Left ventricle myocardium inferior (tissue), 1 donor: ENCODE measurements around the gene SMIM45.

Experiments used
- DNase-seq: peaks from one replicate; pipeline ENCODE4 v3.0.0-alpha.2; 2020
- H3K27ac ChIP-seq: fragments of 200-600 bp; replicated peaks from 2 replicates; pipeline ENCODE4 v1.8.0; 2021
- H3K27me3 ChIP-seq: fragments of 200-600 bp; 2 replicates; pipeline ENCODE4 v1.8.0; 2021; ENCODE audit warnings: low read depth
- H3K36me3 ChIP-seq: fragments of 200-600 bp; 2 replicates; pipeline ENCODE4 v1.8.0; 2021
- H3K4me1 ChIP-seq: fragments of 200-600 bp; 2 replicates; pipeline ENCODE4 v1.8.0; 2021
- H3K4me3 ChIP-seq: fragments of 200-600 bp; 2 replicates; pipeline ENCODE4 v1.8.0; 2021; ENCODE audit warnings: mild to moderate bottlenecking, moderate library complexity
- H3K9me3 ChIP-seq: fragments of 200-600 bp; replicated peaks from 2 replicates; pipeline ENCODE4 v1.8.0; 2021
- CTCF ChIP-seq: fragments of 200-600 bp; IDR thresholded peaks from 2 replicates; pipeline ENCODE4 v1.8.0; 2021; ENCODE audit warnings: antibody characterized with exemption, mild to moderate bottlenecking, borderline replicate concordance
- intact Hi-C: fragments of 100-400 bp; cut with micrococcal nuclease; formaldehyde crosslinking; loops from one replicate; pipeline ENCODE4 v1.11.0; 2022
- donor health status: DM: no; HTN: yes; CAD: no; lungs with severe emphysema.

The SMIM45 gene

GRCh38 chr22:41931701-41932269 is 20.2 kb upstream of the SMIM45 start:
- no peak for TF ChIP-seq CTCF
- Histone ChIP-seq H3K4me3 (no peak overlapping the region), H3K9me3 (no peaks in the 10 kb centered on the region), H3K4me1 (peaks cover 25% of the 10 kb centered on the region), H3K36me3 (no peaks in the 10 kb centered on the region), H3K27me3 (peaks cover 6% of the 10 kb centered on the region), H3K27ac (no peak overlapping the region)
- intact Hi-C loops = no loop called here
- DNase-seq = no peak

- no peak for DNase-seq
- H3K27me3 ChIP-seq = peaks cover under 1% of the 10 kb centered on the region
- H3K9me3 ChIP-seq = no peaks in the 10 kb centered on the region
- H3K36me3 ChIP-seq = no peaks in the 10 kb centered on the region
- no peak overlapping the region for H3K27ac ChIP-seq
- intact Hi-C loops = no loop called here
- peaks cover 25% of the 10 kb centered on the region for H3K4me1 ChIP-seq
- TF ChIP-seq CTCF = no peak
- H3K4me3 ChIP-seq = no peak overlapping the region
Observed at GRCh38 chr22:41932353-41932752, 19.6 kb upstream of the SMIM45 start.

GRCh38 chr22:41933411-41934177 is 18.4 kb upstream of the SMIM45 start:
- Histone ChIP-seq H3K9me3 (no peaks in the 10 kb centered on the region), H3K36me3 (no peaks in the 10 kb centered on the region), H3K4me3 (no peak overlapping the region), H3K27ac (peak overlapping the region; percentile 88), H3K27me3 (no peaks in the 10 kb centered on the region), H3K4me1 (peaks cover 26% of the 10 kb centered on the region)
- DNase-seq = no peak
- no peak for TF ChIP-seq CTCF
- intact Hi-C loops = no loop called here

GRCh38 chr22:41934284-41935014 is 17.5 kb upstream of the SMIM45 start:
- Histone ChIP-seq H3K4me3 (peak overlapping the region; percentile 29), H3K27me3 (no peaks in the 10 kb centered on the region), H3K9me3 (no peaks in the 10 kb centered on the region), H3K27ac (peak overlapping the region; percentile 88), H3K4me1 (peaks cover 35% of the 10 kb centered on the region), H3K36me3 (no peaks in the 10 kb centered on the region)
- intact Hi-C loops = no loop called here
- TF ChIP-seq CTCF = no peak
- no peak for DNase-seq

GRCh38 chr22:41935015-41935351 is 17.0 kb upstream of the SMIM45 start:
- DNase-seq = peak; percentile 63
- H3K27ac ChIP-seq = peak overlapping the region; percentile 88
- H3K4me1 ChIP-seq = peaks cover 37% of the 10 kb centered on the region
- H3K27me3 ChIP-seq = no peaks in the 10 kb centered on the region
- TF ChIP-seq CTCF = no peak
- H3K4me3 ChIP-seq = peak overlapping the region; percentile 29
- no peaks in the 10 kb centered on the region for H3K36me3 ChIP-seq
- H3K9me3 ChIP-seq = no peaks in the 10 kb centered on the region
- intact Hi-C loops = no loop called here
